Measurements from ENCODE around the gene NSMCE1.

NSMCE1 gene

GRCh38 chr16:27235938-27236245 lies 32.7 kb downstream of the NSMCE1 start:
- ChIA-PET CTCF (interaction anchor here (0.7 to 5.8 kb wide), 22 partner anchors 8 to 214 kb away, joined by 3 to 70 read pairs (median 5); no protein-coding TSS in a partner anchor), POLR2A (interaction anchor here (1.1 to 2.4 kb wide), 2 partner anchors 62 to 132 kb away, joined by 5 to 14 read pairs; no protein-coding TSS in a partner anchor)
- H3K36me3 ChIP-seq (ENCODE audit: control insufficient read depth in 4 of 4, insufficient read depth in 4 of 4, low read length in 3 of 4): peaks cover 0 to 9% (median 3%) of the 10 kb centered on the region in 4 experiments
- no peaks in the 10 kb centered on the region for H3K9me3 ChIP-seq (ENCODE audit: control extremely low read depth in 1 of 5, control insufficient read depth in 4 of 5, insufficient read depth in 2 of 5, low read depth in 1 of 5, low read length in 4 of 5)
- no peak for DNase-seq
- no peaks in the 10 kb centered on the region for H3K27me3 ChIP-seq (replicated peaks in 2 of 5; ENCODE audit: control insufficient read depth in 4 of 5, insufficient read depth in 5 of 5, low read length in 4 of 5)
- H3K4me1 ChIP-seq (ENCODE audit: control extremely low read depth in 1 of 4, control insufficient read depth in 4 of 4, insufficient read depth in 4 of 4, low read length in 3 of 4): peaks cover 15 to 97% (median 89%) of the 10 kb centered on the region in 4 experiments
- 80% methylated on average over 6 of the region's 8 CpGs for WGBS (ENCODE audit: insufficient coverage)
- H3K4me3 ChIP-seq (ENCODE audit: control insufficient read depth in 1 of 7, extremely low read depth in 1 of 7, insufficient read depth in 4 of 7, low read depth in 2 of 7, low read length in 6 of 7): peak overlapping the region in 3 of 7 experiments; percentile 21 to 43 (median 41)
- peak overlapping the region; percentile 48 to 79 for H3K27ac ChIP-seq (ENCODE audit: insufficient read depth in 1 of 2, low read depth in 1 of 2, low read length in 2 of 2, poor library complexity in 1 of 2, severe bottlenecking in 2 of 2)

GRCh38 chr16:27235055-27235937 lies 33.3 kb downstream of the NSMCE1 start:
- Histone ChIP-seq H3K36me3 (ENCODE audit: control insufficient read depth in 4 of 4, insufficient read depth in 4 of 4, low read length in 3 of 4) (peaks cover 0 to 14% (median 5%) of the 10 kb centered on the region in 4 experiments), H3K27ac (ENCODE audit: insufficient read depth in 1 of 2, low read depth in 1 of 2, low read length in 2 of 2, poor library complexity in 1 of 2, severe bottlenecking in 2 of 2) (peak overlapping the region; percentile 48 to 79), H3K9me3 (ENCODE audit: control extremely low read depth in 1 of 5, control insufficient read depth in 4 of 5, insufficient read depth in 2 of 5, low read depth in 1 of 5, low read length in 4 of 5) (no peaks in the 10 kb centered on the region), H3K27me3 (replicated peaks in 2 of 5; ENCODE audit: control insufficient read depth in 4 of 5, insufficient read depth in 5 of 5, low read length in 4 of 5) (no peaks in the 10 kb centered on the region), H3K4me3 (ENCODE audit: control insufficient read depth in 1 of 7, extremely low read depth in 1 of 7, insufficient read depth in 4 of 7, low read depth in 2 of 7, low read length in 6 of 7) (peak overlapping the region in 4 of 7 experiments; percentile 21 to 43 (median 34)), H3K4me1 (ENCODE audit: control extremely low read depth in 1 of 4, control insufficient read depth in 4 of 4, insufficient read depth in 4 of 4, low read length in 3 of 4) (peaks cover 15 to 99% (median 93%) of the 10 kb centered on the region in 4 experiments)
- peak; percentile 95 to 99 (median 98) for DNase-seq
- WGBS (ENCODE audit: insufficient coverage): 5% methylated on average over 17 of the region's 23 CpGs
- CTCF ChIA-PET: interaction anchor here (0.7 to 5.8 kb wide), 43 partner anchors 9 to 223 kb away, joined by 3 to 70 read pairs (median 4); no protein-coding TSS in a partner anchor
- POLR2A ChIA-PET: interaction anchor here (0.6 to 2.4 kb wide), 5 partner anchors 9 to 139 kb away, joined by 3 to 14 read pairs (median 4); no protein-coding TSS in a partner anchor

GRCh38 chr16:27234603-27235002 lies 34.0 kb downstream of the NSMCE1 start:
- Histone ChIP-seq H3K4me1 (ENCODE audit: control extremely low read depth in 1 of 4, control insufficient read depth in 4 of 4, insufficient read depth in 4 of 4, low read length in 3 of 4) (peaks cover 15 to 98% (median 92%) of the 10 kb centered on the region in 4 experiments), H3K4me3 (ENCODE audit: control insufficient read depth in 1 of 7, extremely low read depth in 1 of 7, insufficient read depth in 4 of 7, low read depth in 2 of 7, low read length in 6 of 7) (peak overlapping the region in 1 of 7 experiments; percentile 20), H3K9me3 (ENCODE audit: control extremely low read depth in 1 of 5, control insufficient read depth in 4 of 5, insufficient read depth in 2 of 5, low read depth in 1 of 5, low read length in 4 of 5) (no peaks in the 10 kb centered on the region), H3K36me3 (ENCODE audit: control insufficient read depth in 4 of 4, insufficient read depth in 4 of 4, low read length in 3 of 4) (peaks cover 0 to 20% (median 6%) of the 10 kb centered on the region in 4 experiments), H3K27me3 (replicated peaks in 2 of 5; ENCODE audit: control insufficient read depth in 4 of 5, insufficient read depth in 5 of 5, low read length in 4 of 5) (no peaks in the 10 kb centered on the region), H3K27ac (ENCODE audit: insufficient read depth in 1 of 2, low read depth in 1 of 2, low read length in 2 of 2, poor library complexity in 1 of 2, severe bottlenecking in 2 of 2) (peak overlapping the region in 1 of 2 experiments; percentile 79)
- CTCF ChIA-PET: interaction anchor here (0.8 to 5.8 kb wide), 36 partner anchors 10 to 224 kb away, joined by 3 to 70 read pairs (median 4); no protein-coding TSS in a partner anchor
- no peak for DNase-seq
- 10% methylated on average over 4 of the region's 4 CpGs for WGBS (ENCODE audit: insufficient coverage)
- POLR2A ChIA-PET: interaction anchor here (0.6 to 2.4 kb wide), 5 partner anchors 9 to 140 kb away, joined by 3 to 14 read pairs (median 4); no protein-coding TSS in a partner anchor

- Histone ChIP-seq H3K27ac (ENCODE audit: insufficient read depth in 1 of 2, low read depth in 1 of 2, low read length in 2 of 2, poor library complexity in 1 of 2, severe bottlenecking in 2 of 2) (peak overlapping the region in 1 of 2 experiments; percentile 79), H3K36me3 (ENCODE audit: control insufficient read depth in 4 of 4, insufficient read depth in 4 of 4, low read length in 3 of 4) (peaks cover 0 to 20% (median 6%) of the 10 kb centered on the region in 4 experiments), H3K27me3 (replicated peaks in 2 of 5; ENCODE audit: control insufficient read depth in 4 of 5, insufficient read depth in 5 of 5, low read length in 4 of 5) (no peaks in the 10 kb centered on the region), H3K9me3 (ENCODE audit: control extremely low read depth in 1 of 5, control insufficient read depth in 4 of 5, insufficient read depth in 2 of 5, low read depth in 1 of 5, low read length in 4 of 5) (no peaks in the 10 kb centered on the region), H3K4me3 (ENCODE audit: control insufficient read depth in 1 of 7, extremely low read depth in 1 of 7, insufficient read depth in 4 of 7, low read depth in 2 of 7, low read length in 6 of 7) (peak overlapping the region in 1 of 7 experiments; percentile 20), H3K4me1 (ENCODE audit: control extremely low read depth in 1 of 4, control insufficient read depth in 4 of 4, insufficient read depth in 4 of 4, low read length in 3 of 4) (peaks cover 15 to 97% (median 91%) of the 10 kb centered on the region in 4 experiments)
- no peak for DNase-seq
- 88% methylated on average over 7 of the region's 8 CpGs for WGBS (ENCODE audit: insufficient coverage)
- ChIA-PET POLR2A (interaction anchor here (0.7 to 2.4 kb wide), 3 partner anchors 10 to 140 kb away, joined by 3 to 14 read pairs (median 3); no protein-coding TSS in a partner anchor), CTCF (interaction anchor here (0.8 to 5.8 kb wide), 28 partner anchors 10 to 224 kb away, joined by 3 to 70 read pairs (median 5); no protein-coding TSS in a partner anchor)
These were observed 34.4 kb downstream of the NSMCE1 start for GRCh38 chr16:27234171-27234570.

GRCh38 chr16:27233731-27234130 lies 34.8 kb downstream of the NSMCE1 start:
- Histone ChIP-seq H3K4me1 (ENCODE audit: control extremely low read depth in 1 of 4, control insufficient read depth in 4 of 4, insufficient read depth in 4 of 4, low read length in 3 of 4) (peaks cover 15 to 97% (median 92%) of the 10 kb centered on the region in 4 experiments), H3K27ac (ENCODE audit: insufficient read depth in 1 of 2, low read depth in 1 of 2, low read length in 2 of 2, poor library complexity in 1 of 2, severe bottlenecking in 2 of 2) (no peak overlapping the region)

GRCh38 chr16:27232901-27233625 lies 35.5 kb downstream of the NSMCE1 start:
- Histone ChIP-seq H3K27ac (ENCODE audit: insufficient read depth in 1 of 2, low read depth in 1 of 2, low read length in 2 of 2, poor library complexity in 1 of 2, severe bottlenecking in 2 of 2) (no peak overlapping the region), H3K9me3 (ENCODE audit: control extremely low read depth in 1 of 5, control insufficient read depth in 4 of 5, insufficient read depth in 2 of 5, low read depth in 1 of 5, low read length in 4 of 5) (no peaks in the 10 kb centered on the region), H3K4me1 (ENCODE audit: control extremely low read depth in 1 of 4, control insufficient read depth in 4 of 4, insufficient read depth in 4 of 4, low read length in 3 of 4) (peaks cover 15 to 92% (median 88%) of the 10 kb centered on the region in 4 experiments), H3K27me3 (replicated peaks in 2 of 5; ENCODE audit: control insufficient read depth in 4 of 5, insufficient read depth in 5 of 5, low read length in 4 of 5) (no peaks in the 10 kb centered on the region), H3K36me3 (ENCODE audit: control insufficient read depth in 4 of 4, insufficient read depth in 4 of 4, low read length in 3 of 4) (peaks cover 0 to 23% (median 6%) of the 10 kb centered on the region in 4 experiments), H3K4me3 (ENCODE audit: control insufficient read depth in 1 of 7, extremely low read depth in 1 of 7, insufficient read depth in 4 of 7, low read depth in 2 of 7, low read length in 6 of 7) (no peak overlapping the region)
- peak in 1 of 3 donors; percentile 15 for DNase-seq
- 93% methylated on average over 9 of the region's 13 CpGs for WGBS (ENCODE audit: insufficient coverage)
- CTCF ChIA-PET: interaction anchor here (1.2 to 5.8 kb wide), 6 partner anchors 13 to 135 kb away, joined by 3 to 70 read pairs (median 5); no protein-coding TSS in a partner anchor
- POLR2A ChIA-PET: no interaction called here

More at GRCh38 chr16:27233731-27234130, 34.8 kb downstream of the NSMCE1 start:
- Histone ChIP-seq H3K36me3 (ENCODE audit: control insufficient read depth in 4 of 4, insufficient read depth in 4 of 4, low read length in 3 of 4) (peaks cover 0 to 23% (median 6%) of the 10 kb centered on the region in 4 experiments), H3K4me3 (ENCODE audit: control insufficient read depth in 1 of 7, extremely low read depth in 1 of 7, insufficient read depth in 4 of 7, low read depth in 2 of 7, low read length in 6 of 7) (no peak overlapping the region), H3K9me3 (ENCODE audit: control extremely low read depth in 1 of 5, control insufficient read depth in 4 of 5, insufficient read depth in 2 of 5, low read depth in 1 of 5, low read length in 4 of 5) (no peaks in the 10 kb centered on the region), H3K27me3 (replicated peaks in 2 of 5; ENCODE audit: control insufficient read depth in 4 of 5, insufficient read depth in 5 of 5, low read length in 4 of 5) (no peaks in the 10 kb centered on the region)
- WGBS (ENCODE audit: insufficient coverage): 91% methylated on average over 6 of the region's 6 CpGs
- no peak for DNase-seq
- CTCF ChIA-PET: interaction anchor here (1.1 to 5.8 kb wide), 17 partner anchors 10 to 225 kb away, joined by 3 to 70 read pairs (median 5); no protein-coding TSS in a partner anchor
- POLR2A ChIA-PET: interaction anchor here (1.3 to 2.4 kb wide), 2 partner anchors 134 to 141 kb away, joined by 3 to 14 read pairs; no protein-coding TSS in a partner anchor

All from common myeloid progenitor, CD34-positive (primary cell).